Uterus (tissue), 4 donors: ENCODE data around the gene MED8. TPM values are rescaled to one million over a fixed set of nuclear protein-coding genes. Genes with fewer than 3 reads are reported as not detected.
"Not testable (repeated sequence)": the region's sequence is repeated elsewhere in the genome, so short reads cannot be mapped to it uniquely, and the experiment has no call there.

Experiments used
- DNase-seq, 2 donors: peaks; one replicate each; pipeline ENCODE4 v3.0.0-alpha.2; 2019 to 2020
- H3K27ac ChIP-seq, 2 donors: fragments of 200-600 bp; sonication (generic); 1 replicate in 1 of 2; 2 replicates in 1 of 2; pipeline ENCODE4 v1.5.1; 2016 to 2018
- H3K27me3 ChIP-seq, 2 donors: fragments of 200-600 bp; sonication (generic); one replicate each; pipeline ENCODE4 v1.5.1; 2018 to 2019; ENCODE audit warnings: control low read depth in 1 of 2
- H3K36me3 ChIP-seq, 2 donors: fragments of 200-600 bp; sonication (generic); one replicate each; pipeline ENCODE4 v1.5.1; 2019; ENCODE audit warnings: control low read depth in 1 of 2
- H3K4me1 ChIP-seq, 2 donors: fragments of 200-600 bp; sonication (generic); one replicate each; pipeline ENCODE4 v1.5.1; 2018 to 2019; ENCODE audit warnings: control low read depth in 1 of 2
- H3K4me3 ChIP-seq, 2 donors: fragments of 200-600 bp; sonication (generic); 1 replicate in 1 of 2; 2 replicates in 1 of 2; pipeline ENCODE4 v1.5.1; 2018 to 2019; ENCODE audit warnings: mild to moderate bottlenecking in 1 of 2
- H3K9me3 ChIP-seq, 2 donors: fragments of 200-600 bp; sonication (generic); one replicate each; pipeline ENCODE4 v1.5.1; 2019; ENCODE audit warnings: control low read depth in 1 of 2
- CTCF ChIP-seq, 4 experiments: fragments of 200-600 bp in 2 of 4; fragments of 450-650 bp in 2 of 4; sonication (generic) in 2 of 4; IDR thresholded peaks; one replicate each; pipeline ENCODE4 v1.5.1; 2016 to 2019; ENCODE audit warnings: antibody characterized with exemption in 4 of 4, mild to moderate bottlenecking in 2 of 4, moderate library complexity in 1 of 4
- POLR2A ChIP-seq, 2 donors: fragments of 450-650 bp; IDR thresholded peaks; one replicate each; pipeline ENCODE4 v1.6.1; 2016; ENCODE audit warnings: antibody characterized with exemption in 2 of 2, mild to moderate bottlenecking in 1 of 2, moderate library complexity in 1 of 2
- intact Hi-C: fragments of 100-400 bp; cut with DNase I; formaldehyde crosslinking; loops from one replicate; pipeline ENCODE4 v1.15.1; 2023; ENCODE audit warnings: low total_unique reads
- total RNA-seq, 4 donors: library from RNA; depleted of rRNA in 3 of 4; stranded (reverse); fragments of >200 nt in 3 of 4; gene quantifications; one replicate each; pipeline versions ENCODE4 v1.1.0 to v1.2.4, GENCODE V29; 2014 to 2023
- donor health status: DM: yes; HTN: yes; CAD: no.

Gene MED8
- total RNA-seq, 4 donors from 2014 or later: 19.4 to 33.9 (median 28.5) TPM

DNA sequence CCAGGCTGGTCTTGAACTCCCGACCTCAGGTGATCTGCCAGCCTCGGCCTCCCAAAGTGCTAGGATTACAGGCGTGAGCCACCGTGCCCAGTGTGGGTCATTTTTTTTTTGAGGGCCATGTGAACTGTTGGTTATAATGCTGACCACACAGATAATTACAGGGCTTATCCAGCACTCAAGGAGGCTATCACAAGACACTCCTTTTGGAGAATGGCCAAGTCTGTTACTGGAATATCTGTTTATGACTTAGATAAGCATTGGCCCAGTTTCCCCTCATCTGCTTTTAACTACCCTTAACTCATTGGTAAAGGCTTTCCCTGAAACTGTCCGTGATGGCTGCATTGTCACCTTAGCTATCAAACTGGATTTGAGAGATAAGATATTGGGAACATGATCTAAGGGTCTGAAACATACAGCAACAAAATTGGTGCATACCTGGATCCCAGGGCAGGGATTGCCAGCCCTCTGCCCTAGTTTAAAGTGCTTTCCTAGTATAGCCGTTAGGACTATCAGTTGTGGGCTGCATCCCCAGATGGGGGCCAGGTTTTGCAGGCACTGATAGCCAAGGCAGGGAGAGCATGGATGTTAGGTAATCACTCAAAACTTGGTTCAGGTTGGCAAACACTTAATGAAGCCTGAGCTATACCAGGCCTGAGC lies 15.7 kb upstream of the MED8 start:
- intact Hi-C loops: no loop called here
- H3K36me3 ChIP-seq: no peaks in the 10 kb centered on the region
- no peak overlapping the region for H3K27ac ChIP-seq
- H3K27me3 ChIP-seq: no peaks in the 10 kb centered on the region
- no peak for DNase-seq
- no peak for TF ChIP-seq POLR2A (IDR thresholded peaks at IDR 0.05)
- TF ChIP-seq CTCF (IDR thresholded peaks at IDR 0.05): no peak
- no peak overlapping the region for H3K4me3 ChIP-seq
- no peaks in the 10 kb centered on the region for H3K4me1 ChIP-seq
- H3K9me3 ChIP-seq: no peaks in the 10 kb centered on the region

DNA sequence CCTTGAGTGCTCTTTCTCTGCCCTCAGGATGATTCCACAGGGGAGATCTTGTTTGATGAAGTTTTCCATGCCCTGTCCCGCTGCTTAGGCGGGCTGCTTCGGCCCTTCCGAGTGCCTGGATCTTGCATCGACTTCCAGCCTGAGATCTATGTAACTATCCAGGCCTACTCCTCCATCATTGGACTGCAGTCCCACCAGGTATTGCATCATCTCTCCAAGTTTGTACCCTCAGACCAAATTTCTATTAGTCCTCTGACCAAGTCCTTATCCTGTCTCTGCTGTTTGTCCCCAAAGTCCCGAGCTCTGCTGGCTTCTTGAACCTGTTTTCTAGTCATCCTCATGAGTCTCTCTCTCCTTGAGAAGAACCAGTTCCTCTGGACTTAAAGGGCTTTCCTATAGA lies 14.8 kb upstream of the MED8 start:
- H3K36me3 ChIP-seq: no peaks in the 10 kb centered on the region
- DNase-seq: no peak

DNA sequence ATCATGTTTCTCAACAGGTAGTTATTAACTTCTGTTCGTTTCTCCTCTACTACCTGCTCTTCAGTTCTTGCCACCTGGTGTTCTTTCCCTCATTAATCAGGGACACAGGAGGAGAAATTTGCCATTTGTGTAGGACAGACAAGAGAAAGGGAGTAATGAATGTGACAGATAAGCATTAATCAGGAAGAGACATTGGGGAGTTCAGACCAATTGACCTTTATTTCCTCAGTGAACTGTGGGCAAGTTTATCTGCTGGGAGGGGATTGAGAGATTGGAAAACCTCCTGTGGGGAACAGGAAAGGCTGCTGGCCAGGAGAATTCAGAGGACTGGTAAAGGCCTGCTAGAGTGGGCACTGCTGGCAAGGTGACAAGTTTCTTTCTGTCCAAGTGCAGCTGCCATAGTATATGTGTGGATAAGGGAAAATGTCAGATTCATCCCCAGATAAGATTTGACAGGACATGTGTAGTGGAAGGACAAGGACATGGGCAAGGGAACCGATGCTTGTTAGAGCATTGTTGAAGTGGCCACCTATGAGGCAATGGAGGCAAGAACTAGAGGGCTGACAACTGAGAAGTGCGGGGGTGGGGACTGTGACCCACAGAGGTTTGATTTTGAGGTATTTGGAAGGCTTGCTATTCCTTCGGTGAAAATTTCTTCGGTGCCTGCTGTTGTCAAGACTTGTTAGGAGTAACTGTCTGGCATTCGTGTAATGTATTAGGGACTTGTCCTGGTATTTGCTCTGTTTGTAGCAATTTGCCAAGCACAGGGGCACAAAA lies 12.7 kb upstream of the MED8 start:
- no peak for DNase-seq
- Histone ChIP-seq H3K9me3 (no peaks in the 10 kb centered on the region), H3K4me3 (no peak overlapping the region), H3K27ac (no peak overlapping the region), H3K27me3 (no peaks in the 10 kb centered on the region), H3K4me1 (no peaks in the 10 kb centered on the region), H3K36me3 (no peaks in the 10 kb centered on the region)
- intact Hi-C loops: no loop called here
- TF ChIP-seq POLR2A (IDR thresholded peaks at IDR 0.05) (no peak), CTCF (IDR thresholded peaks at IDR 0.05) (no peak)

More for the DNA sequence above, 14.8 kb upstream of the MED8 start:
- TF ChIP-seq POLR2A (IDR thresholded peaks at IDR 0.05): no peak
- TF ChIP-seq CTCF (IDR thresholded peaks at IDR 0.05): no peak
- Histone ChIP-seq H3K9me3 (no peaks in the 10 kb centered on the region), H3K27ac (no peak overlapping the region), H3K27me3 (no peaks in the 10 kb centered on the region), H3K4me3 (no peak overlapping the region), H3K4me1 (no peaks in the 10 kb centered on the region)
- intact Hi-C loops: no loop called here

DNA sequence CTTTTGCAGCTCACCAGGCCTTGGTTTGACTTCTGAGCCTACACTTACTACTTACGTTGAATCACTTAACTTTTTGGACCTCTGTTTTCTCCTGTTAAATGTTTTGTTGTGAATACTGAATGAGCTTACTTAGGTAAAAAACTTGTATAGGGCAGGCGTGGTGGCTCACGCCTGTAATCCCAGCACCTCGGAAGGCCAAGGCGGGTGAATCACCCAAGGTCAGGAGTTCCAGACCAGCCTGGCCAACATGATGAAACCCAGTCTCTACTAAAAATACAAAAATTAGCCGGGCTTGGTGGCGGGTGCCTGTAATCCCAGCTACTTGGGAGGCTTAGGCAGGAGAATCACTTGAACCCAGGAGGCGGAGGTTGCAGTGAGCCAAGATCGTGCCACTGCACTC lies 10.8 kb upstream of the MED8 start:
- H3K9me3 ChIP-seq, H3K4me3 ChIP-seq, H3K27me3 ChIP-seq, H3K27ac ChIP-seq, H3K4me1 ChIP-seq, H3K36me3 ChIP-seq, DNase-seq, intact Hi-C loops: not testable (repeated sequence)

DNA sequence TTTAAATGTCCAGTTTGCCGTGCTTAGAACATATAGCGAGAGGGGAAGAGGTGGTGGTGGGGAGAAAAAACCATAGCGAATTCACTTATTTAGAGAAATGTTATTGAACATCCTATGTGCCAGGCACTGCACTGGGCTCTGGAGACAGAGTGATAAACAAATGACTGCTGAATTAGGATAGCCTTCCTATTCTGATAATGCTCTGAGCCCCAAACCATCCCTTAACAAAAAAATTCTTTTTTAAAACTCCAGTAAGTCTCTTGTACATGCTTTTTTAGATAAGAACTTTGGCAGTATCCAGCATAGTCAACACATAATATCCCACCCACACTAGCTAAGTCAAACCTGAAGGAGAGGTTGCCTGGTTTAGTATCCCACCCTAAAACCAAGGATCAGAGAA lies 8.6 kb upstream of the MED8 start:
- H3K27ac ChIP-seq: no peak overlapping the region
- H3K4me1 ChIP-seq: no peaks in the 10 kb centered on the region
- TF ChIP-seq CTCF (IDR thresholded peaks at IDR 0.05): no peak
- TF ChIP-seq POLR2A (IDR thresholded peaks at IDR 0.05): no peak
- H3K36me3 ChIP-seq: no peaks in the 10 kb centered on the region
- H3K27me3 ChIP-seq: no peaks in the 10 kb centered on the region
- no peak overlapping the region for H3K4me3 ChIP-seq
- H3K9me3 ChIP-seq: no peaks in the 10 kb centered on the region
- DNase-seq: no peak
- intact Hi-C loops: no loop called here
